Measurements from ENCODE around the gene SLC7A14. TPM values are rescaled to one million over a fixed set of nuclear protein-coding genes. Genes with fewer than 3 reads are reported as not detected.

Gene SLC7A14
- total RNA-seq, 1 experiment from 2014 or later = not detected

GRCh38 chr3:170441412-170441811 is 144.5 kb downstream of the SLC7A14 start:
- CTCF ChIA-PET = interaction anchor here (1.3 to 1.5 kb wide), 2 partner anchors 24 to 28 kb away, joined by 3 to 5 read pairs; no protein-coding TSS in a partner anchor
- no peak overlapping the region for H3K27ac Mint-ChIP-seq (ENCODE audit: unreplicated experiment)
- TF ChIP-seq CTCF (IDR thresholded peaks at IDR 0.05; ENCODE audit: unreplicated experiment) = no peak
- no peak for DNase-seq
- H3K4me3 Mint-ChIP-seq (ENCODE audit: low read depth, unreplicated experiment) = no peak overlapping the region
- intact Hi-C loops (cut with micrococcal nuclease; ENCODE audit: unreplicated experiment) = no loop called here
- H3K4me1 Mint-ChIP-seq (ENCODE audit: low read depth, unreplicated experiment) = peaks cover 36% of the 10 kb centered on the region
- no TSS peak for BruUV-seq (replicated peaks)
- H3K36me3 Mint-ChIP-seq (ENCODE audit: insufficient read depth, unreplicated experiment) = no peaks in the 10 kb centered on the region
- H3K9me3 Mint-ChIP-seq (ENCODE audit: low read depth, unreplicated experiment) = no peaks in the 10 kb centered on the region
- H3K27me3 Mint-ChIP-seq (ENCODE audit: unreplicated experiment) = no peaks in the 10 kb centered on the region

- Mint-ChIP-seq H3K36me3 (ENCODE audit: insufficient read depth, unreplicated experiment) (no peaks in the 10 kb centered on the region), H3K9me3 (ENCODE audit: low read depth, unreplicated experiment) (no peaks in the 10 kb centered on the region), H3K27me3 (ENCODE audit: unreplicated experiment) (no peaks in the 10 kb centered on the region), H3K27ac (ENCODE audit: unreplicated experiment) (peak overlapping the region; percentile 74), H3K4me1 (ENCODE audit: low read depth, unreplicated experiment) (peaks cover 36% of the 10 kb centered on the region), H3K4me3 (ENCODE audit: low read depth, unreplicated experiment) (no peak overlapping the region)
- no TSS peak for BruUV-seq (replicated peaks)
- CTCF ChIA-PET = interaction anchor here (1.0 to 1.5 kb wide), 3 partner anchors 9 to 29 kb away, joined by 5 to 8 read pairs (median 5); no protein-coding TSS in a partner anchor
- intact Hi-C loops (cut with micrococcal nuclease; ENCODE audit: unreplicated experiment) = no loop called here
- peak; percentile 56 for DNase-seq
- no peak for TF ChIP-seq CTCF (IDR thresholded peaks at IDR 0.05; ENCODE audit: unreplicated experiment)
Measured at GRCh38 chr3:170440344-170440743, 145.5 kb downstream of the SLC7A14 start.

- TF ChIP-seq CTCF (IDR thresholded peaks at IDR 0.05; ENCODE audit: unreplicated experiment) = no peak
- peaks cover 36% of the 10 kb centered on the region for H3K4me1 Mint-ChIP-seq (ENCODE audit: low read depth, unreplicated experiment)
- no peaks in the 10 kb centered on the region for H3K27me3 Mint-ChIP-seq (ENCODE audit: unreplicated experiment)
- H3K9me3 Mint-ChIP-seq (ENCODE audit: low read depth, unreplicated experiment) = no peaks in the 10 kb centered on the region
- no peak for DNase-seq
- CTCF ChIA-PET = interaction anchor here (0.6 to 1.6 kb wide), 3 partner anchors 22 to 167 kb away, joined by 3 to 5 read pairs (median 3); no protein-coding TSS in a partner anchor
- BruUV-seq (replicated peaks) = no TSS peak
- no peak overlapping the region for H3K27ac Mint-ChIP-seq (ENCODE audit: unreplicated experiment)
- intact Hi-C loops (cut with micrococcal nuclease; ENCODE audit: unreplicated experiment) = loop anchor here (1.0 kb wide), 1 partner anchor 30 kb away; no protein-coding TSS in a partner anchor
- H3K4me3 Mint-ChIP-seq (ENCODE audit: low read depth, unreplicated experiment) = no peak overlapping the region
- no peaks in the 10 kb centered on the region for H3K36me3 Mint-ChIP-seq (ENCODE audit: insufficient read depth, unreplicated experiment)
Measured at GRCh38 chr3:170438836-170439235, 147.0 kb downstream of the SLC7A14 start.

- CTCF ChIA-PET = interaction anchor here (0.6 to 1.6 kb wide), 5 partner anchors 9 to 168 kb away, joined by 3 to 5 read pairs (median 3); no protein-coding TSS in a partner anchor
Measured at GRCh38 chr3:170437696-170438407, 148.0 kb downstream of the SLC7A14 start.

More at GRCh38 chr3:170437696-170438407, 148.0 kb downstream of the SLC7A14 start:
- intact Hi-C loops (cut with micrococcal nuclease; ENCODE audit: unreplicated experiment) = loop anchor here (1.0 kb wide), 1 partner anchor 31 kb away; no protein-coding TSS in a partner anchor
- Mint-ChIP-seq H3K9me3 (ENCODE audit: low read depth, unreplicated experiment) (no peaks in the 10 kb centered on the region), H3K4me3 (ENCODE audit: low read depth, unreplicated experiment) (no peak overlapping the region), H3K4me1 (ENCODE audit: low read depth, unreplicated experiment) (peaks cover 36% of the 10 kb centered on the region), H3K27ac (ENCODE audit: unreplicated experiment) (no peak overlapping the region), H3K27me3 (ENCODE audit: unreplicated experiment) (no peaks in the 10 kb centered on the region), H3K36me3 (ENCODE audit: insufficient read depth, unreplicated experiment) (no peaks in the 10 kb centered on the region)
- TF ChIP-seq CTCF (IDR thresholded peaks at IDR 0.05; ENCODE audit: unreplicated experiment) = peak; percentile 32
- DNase-seq = peak; percentile 56
- no TSS peak for BruUV-seq (replicated peaks)
